Measurements from ENCODE around the gene ETS1.

GRCh38 chr11:128497776-128498095 lies 89.6 kb downstream of the ETS1 start:
- no peak for TF ChIP-seq CTCF (IDR thresholded peaks at IDR 0.05; ENCODE audit: low read depth, low read length)
- no peak for TF ChIP-seq MYC (IDR thresholded peaks at IDR 0.05; ENCODE audit: low read depth, low read length)
